Transverse colon (tissue), 4 donors: Measurements from ENCODE around the gene HSD3B1. TPM values are rescaled to one million over a fixed set of nuclear protein-coding genes. Genes with fewer than 3 reads are reported as not detected.

Source experiments
- DNase-seq: peaks from one replicate; pipeline ENCODE4 v3.0.0-alpha.2; 2019
- H3K27ac ChIP-seq, 4 donors: fragments of 200-600 bp; sonication (generic); 2 replicates each; pipeline ENCODE4 v1.5.1; 2016 to 2018; ENCODE audit warnings: inconsistent platforms in 4 of 4
- H3K27me3 ChIP-seq: fragments of 200-600 bp; sonication (generic); 2 replicates; pipeline ENCODE4 v1.5.1; 2017; ENCODE audit warnings: inconsistent platforms
- H3K36me3 ChIP-seq, 4 donors: fragments of 200-600 bp; sonication (generic); 2 replicates each; pipeline ENCODE4 v1.5.1; 2017 to 2019; ENCODE audit warnings: inconsistent platforms in 4 of 4
- H3K4me1 ChIP-seq, 4 donors: fragments of 200-600 bp; sonication (generic); 2 replicates each; pipeline ENCODE4 v1.5.1; 2017 to 2020; ENCODE audit warnings: inconsistent platforms in 4 of 4
- H3K4me3 ChIP-seq, 4 donors: fragments of 200-600 bp; sonication (generic); 1 replicate in 1 of 4; 2 replicates in 3 of 4; pipeline versions ENCODE4 v1.5.1 to v1.6.1; 2017 to 2019; ENCODE audit warnings: inconsistent platforms in 4 of 4
- H3K9me3 ChIP-seq, 2 donors: fragments of 200-600 bp; sonication (generic); 2 replicates each; pipeline ENCODE4 v1.5.1; 2017 to 2019; ENCODE audit warnings: inconsistent platforms in 2 of 2
- CTCF ChIP-seq, 5 experiments: fragments of 200-600 bp in 3 of 5; fragments of 450-650 bp in 2 of 5; sonication (generic) in 3 of 5; IDR thresholded peaks; 1 replicate in 2 of 5; 2 replicates in 3 of 5; pipeline ENCODE4 v1.5.1; 2016 to 2017; ENCODE audit warnings: antibody characterized with exemption in 5 of 5, inconsistent platforms in 3 of 5, mild to moderate bottlenecking in 2 of 5, moderate library complexity in 1 of 5
- EP300 ChIP-seq: sonication (generic); formaldehyde crosslinking; IDR thresholded peaks from one replicate; pipeline ENCODE4 v1.6.1; 2017; ENCODE audit warnings: antibody characterized with exemption, low read depth
- POLR2A ChIP-seq: fragments of 450-650 bp; IDR thresholded peaks from one replicate; pipeline ENCODE4 v1.6.1; 2016; ENCODE audit warnings: antibody characterized with exemption, mild to moderate bottlenecking, moderate library complexity
- POLR2AphosphoS5 ChIP-seq, 3 donors: sonication (generic); formaldehyde crosslinking; IDR thresholded peaks; one replicate each; pipeline ENCODE4 v1.6.1; 2016; ENCODE audit warnings: antibody characterized with exemption in 3 of 3
- WGBS, 2 donors: methylation state at CpG; one replicate each; pipeline ENCODE4 v1.1.5; 2018; ENCODE audit warnings: low coverage in 1 of 2; 5-methylcytosine and 5-hydroxymethylcytosine counted together
- in situ Hi-C, 4 donors: fragments of 200-750 bp; cut with MboI; loops; one replicate each; pipeline versions ENCODE4 v1.15.0 to v1.15.1; 2017; ENCODE audit warnings: low sequenced_read_pairs in 3 of 4, low pct_ligation_motif_present in 1 of 4, low pct_unique_long_range_greater_than_20kb in 1 of 4
- intact Hi-C: fragments of 100-400 bp; cut with DNase I; formaldehyde crosslinking; loops from one replicate; pipeline ENCODE4 v1.15.1; 2023; ENCODE audit warnings: low total_unique reads
- total RNA-seq, 4 donors: library from RNA; depleted of rRNA; stranded (reverse); fragments of >200 nt; gene quantifications; one replicate each; pipeline ENCODE4 v1.1.0, GENCODE V29; 2016

HSD3B1 gene
- total RNA-seq, 4 donors from 2014 or later, result 0.32 to 1.5 TPM; not detected in 2

DNA sequence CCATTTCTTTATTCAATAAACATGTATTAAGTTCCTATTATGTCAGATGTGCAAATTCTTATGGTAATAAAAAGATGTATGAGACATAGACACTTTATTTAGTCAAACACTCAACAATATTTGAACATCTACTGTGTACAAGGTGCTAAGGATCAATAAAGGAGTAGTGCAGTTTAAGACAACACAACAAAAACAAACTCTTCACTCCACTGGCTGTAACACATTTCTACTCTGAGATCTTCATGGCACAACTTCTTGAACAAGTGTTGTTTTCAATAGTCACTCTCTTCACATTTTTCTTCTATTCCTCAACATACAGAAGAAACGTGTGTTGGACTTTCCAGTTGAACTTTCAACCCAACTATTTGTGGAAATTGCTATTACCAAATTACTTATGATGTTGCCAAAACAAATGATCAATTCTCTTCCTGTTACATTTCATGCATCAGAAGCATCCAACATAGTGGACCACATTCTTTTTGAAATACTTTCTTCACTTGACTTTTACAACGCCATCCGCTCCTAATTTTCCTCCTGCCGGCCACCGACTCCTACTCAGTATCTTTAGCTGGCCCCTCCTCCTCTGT is 25.4 kb downstream of the HSD3B1 start:
- in situ Hi-C loops, result no loop called here
- Histone ChIP-seq H3K27ac (no peak overlapping the region), H3K9me3 (no peaks in the 10 kb centered on the region), H3K36me3 (no peaks in the 10 kb centered on the region), H3K27me3 (no peaks in the 10 kb centered on the region), H3K4me1 (no peaks in the 10 kb centered on the region), H3K4me3 (no peak overlapping the region)
- DNase-seq, result no peak
- intact Hi-C loops, result no loop called here
- WGBS, 2 donors, result 81 to 88% methylated on average over 5 of the region's 5 CpGs
- TF ChIP-seq POLR2A, result no peak

- H3K27me3 ChIP-seq, result no peaks in the 10 kb centered on the region
- WGBS, 2 donors, result 38 to 54% methylated on average over 1 of the region's 1 CpG
- no peaks in the 10 kb centered on the region for H3K4me1 ChIP-seq
- no peak overlapping the region for H3K27ac ChIP-seq
- in situ Hi-C loops (no loop called here), intact Hi-C loops (no loop called here)
- no peaks in the 10 kb centered on the region for H3K36me3 ChIP-seq
- no peak for DNase-seq
- no peak overlapping the region for H3K4me3 ChIP-seq
- TF ChIP-seq CTCF (IDR thresholded peaks at IDR 0.05), result no peak
- no peak for TF ChIP-seq POLR2AphosphoS5 (IDR thresholded peaks at IDR 0.05)
- TF ChIP-seq POLR2A, result no peak
- no peaks in the 10 kb centered on the region for H3K9me3 ChIP-seq
Measured at GRCh38 chr1:119535381-119535780, 28.4 kb downstream of the HSD3B1 start.

DNA sequence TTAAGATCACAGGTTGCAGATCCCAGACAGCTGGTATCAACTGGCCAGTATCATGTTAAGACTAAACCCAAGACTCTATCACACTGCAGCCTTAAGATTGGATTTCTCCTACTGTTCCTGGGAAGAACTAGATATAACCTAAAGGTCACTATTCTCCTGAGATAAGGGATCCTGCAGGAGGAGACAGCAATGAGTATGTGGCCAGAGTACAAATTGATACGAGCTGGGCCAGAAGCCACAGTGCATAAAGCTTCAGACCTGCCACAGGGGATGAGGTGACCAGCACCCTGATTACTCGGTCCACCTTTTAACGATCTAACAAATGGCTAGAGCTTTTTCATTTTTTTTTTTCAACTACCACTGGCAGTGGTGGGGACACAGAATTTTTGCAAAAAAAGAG is 31.0 kb downstream of the HSD3B1 start:
- intact Hi-C loops (no loop called here), in situ Hi-C loops (no loop called here)
- H3K4me3 ChIP-seq, result no peak overlapping the region
- DNase-seq, result no peak
- TF ChIP-seq POLR2AphosphoS5 (IDR thresholded peaks at IDR 0.05) (no peak), CTCF (IDR thresholded peaks at IDR 0.05) (no peak), POLR2A (no peak), EP300 (no peak)
- H3K9me3 ChIP-seq, result no peaks in the 10 kb centered on the region
- H3K27me3 ChIP-seq, result no peaks in the 10 kb centered on the region
- 72 to 74% methylated on average over 3 of the region's 3 CpGs for WGBS, 2 donors
- H3K4me1 ChIP-seq, result no peaks in the 10 kb centered on the region
- H3K27ac ChIP-seq, result no peak overlapping the region
- H3K36me3 ChIP-seq, result no peaks in the 10 kb centered on the region

GRCh38 chr1:119539636-119540035 is 32.6 kb downstream of the HSD3B1 start:
- in situ Hi-C loops (no loop called here), intact Hi-C loops (no loop called here)
- Histone ChIP-seq H3K27ac (no peak overlapping the region), H3K4me1 (no peaks in the 10 kb centered on the region), H3K27me3 (no peaks in the 10 kb centered on the region), H3K4me3 (no peak overlapping the region), H3K36me3 (no peaks in the 10 kb centered on the region), H3K9me3 (no peaks in the 10 kb centered on the region)
- TF ChIP-seq POLR2AphosphoS5 (IDR thresholded peaks at IDR 0.05) (no peak), EP300 (no peak), CTCF (IDR thresholded peaks at IDR 0.05) (no peak), POLR2A (no peak)
- DNase-seq, result no peak

DNA sequence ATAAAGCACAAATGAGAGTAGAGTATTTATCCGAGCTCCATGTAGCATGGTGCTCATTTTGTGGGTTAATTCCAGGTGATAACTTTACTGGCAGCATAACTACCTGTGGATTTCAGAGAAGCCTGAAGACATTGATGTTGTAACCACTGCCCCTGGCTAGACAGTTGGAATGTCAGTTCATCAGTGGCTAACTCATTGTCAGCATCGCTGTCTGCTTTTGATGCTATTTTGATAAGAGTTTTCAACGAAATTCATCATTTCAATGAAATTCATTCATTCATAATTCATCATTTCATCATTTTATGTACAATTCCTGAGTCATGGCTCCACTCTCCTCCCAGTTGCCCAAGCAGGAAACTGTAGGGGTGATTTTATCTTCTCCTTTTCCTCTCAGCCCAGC is 34.4 kb downstream of the HSD3B1 start:
- no peaks in the 10 kb centered on the region for H3K27me3 ChIP-seq
- TF ChIP-seq CTCF (IDR thresholded peaks at IDR 0.05) (no peak), EP300 (no peak), POLR2AphosphoS5 (IDR thresholded peaks at IDR 0.05) (no peak), POLR2A (no peak)
- intact Hi-C loops, result no loop called here
- H3K36me3 ChIP-seq, result no peaks in the 10 kb centered on the region
- H3K27ac ChIP-seq, result no peak overlapping the region
- DNase-seq, result no peak
- no peaks in the 10 kb centered on the region for H3K4me1 ChIP-seq
- 73 to 88% methylated on average over 3 of the region's 3 CpGs for WGBS, 2 donors
- in situ Hi-C loops, result no loop called here
- H3K9me3 ChIP-seq, result no peaks in the 10 kb centered on the region
- H3K4me3 ChIP-seq, result no peak overlapping the region
